ENCODE measurements around the gene MED13.
"Not testable (repeated sequence)": the region's sequence is repeated elsewhere in the genome, so short reads cannot be mapped to it uniquely, and the experiment has no call there.

Gene MED13

DNA sequence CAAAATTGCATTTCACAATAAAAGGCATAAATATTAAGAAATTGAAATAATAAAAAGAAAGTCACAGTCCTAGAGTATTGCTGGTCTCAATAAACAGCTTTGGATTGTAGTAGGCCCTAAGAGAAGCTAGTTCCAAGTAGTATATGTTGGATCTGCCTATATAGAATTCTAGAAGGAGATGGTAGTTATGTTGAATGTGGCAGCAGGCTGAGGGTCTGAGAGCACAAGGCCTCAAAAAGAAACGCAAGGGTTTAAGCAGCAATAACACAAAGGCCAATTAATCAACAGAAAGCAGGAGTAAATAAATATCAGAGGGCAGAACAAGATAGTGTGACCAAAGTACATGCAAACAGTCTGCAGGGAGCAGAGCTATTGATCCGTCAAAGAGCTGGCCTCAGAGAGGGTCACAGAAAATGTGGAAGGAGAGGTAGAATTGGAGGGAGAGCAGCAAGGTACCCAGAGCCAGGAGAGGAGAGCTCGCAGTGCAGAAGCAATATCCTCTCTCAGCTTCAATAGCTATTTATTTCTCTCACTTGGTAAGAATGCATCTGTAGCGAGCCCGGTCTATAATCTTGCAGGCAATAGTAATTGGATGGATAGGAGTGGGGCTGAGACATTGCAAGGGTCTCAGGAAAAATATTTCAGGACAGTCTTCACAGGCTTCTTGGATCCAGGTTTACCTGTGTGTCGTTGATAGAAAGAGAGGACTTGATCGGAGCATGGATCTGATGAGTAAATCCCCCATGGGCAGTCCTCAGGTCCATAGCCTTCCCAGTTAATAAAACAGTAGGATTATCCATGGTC lies 25.1 kb upstream of the MED13 start:
- no peak for DNase-seq (ENCODE audit: low spot score)

DNA sequence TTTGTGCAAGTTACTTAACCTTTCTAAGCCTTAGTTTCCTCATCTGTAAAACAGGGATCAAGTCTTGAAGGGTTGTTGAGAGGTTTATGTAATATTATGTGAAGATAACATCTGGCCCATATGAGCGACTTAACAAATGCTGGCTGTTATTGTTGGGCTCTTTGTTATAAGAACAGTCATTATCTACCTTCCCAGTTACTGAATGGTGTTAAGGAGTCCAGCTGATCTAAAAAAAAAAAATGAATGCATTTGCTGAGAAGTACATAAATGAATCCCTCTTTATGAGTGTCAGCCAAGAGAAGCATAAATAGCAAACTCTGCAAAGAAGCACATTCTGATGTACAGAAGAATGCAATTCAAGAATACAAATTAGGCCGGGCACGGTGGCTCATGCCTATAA lies 24.3 kb upstream of the MED13 start:
- no peak for DNase-seq (ENCODE audit: low spot score)

DNA sequence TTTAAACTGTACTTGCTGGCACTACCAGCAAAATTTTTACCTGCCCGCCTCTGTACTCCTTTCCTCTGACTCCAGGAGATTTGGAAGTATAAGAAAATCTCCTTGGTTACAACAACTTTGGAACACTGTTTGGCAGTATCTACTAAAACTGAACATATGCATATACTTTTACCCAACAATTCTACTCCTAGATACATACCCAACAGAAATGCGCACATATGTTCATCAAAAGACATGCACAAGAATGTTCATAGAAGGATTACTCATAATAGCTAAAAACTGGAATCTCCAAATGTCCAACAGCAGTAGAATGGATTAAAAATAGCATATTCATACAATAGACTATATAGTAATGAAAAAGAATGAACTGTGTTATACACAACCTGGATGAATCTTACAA lies 21.7 kb upstream of the MED13 start:
- DNase-seq (ENCODE audit: low spot score), result no peak

DNA sequence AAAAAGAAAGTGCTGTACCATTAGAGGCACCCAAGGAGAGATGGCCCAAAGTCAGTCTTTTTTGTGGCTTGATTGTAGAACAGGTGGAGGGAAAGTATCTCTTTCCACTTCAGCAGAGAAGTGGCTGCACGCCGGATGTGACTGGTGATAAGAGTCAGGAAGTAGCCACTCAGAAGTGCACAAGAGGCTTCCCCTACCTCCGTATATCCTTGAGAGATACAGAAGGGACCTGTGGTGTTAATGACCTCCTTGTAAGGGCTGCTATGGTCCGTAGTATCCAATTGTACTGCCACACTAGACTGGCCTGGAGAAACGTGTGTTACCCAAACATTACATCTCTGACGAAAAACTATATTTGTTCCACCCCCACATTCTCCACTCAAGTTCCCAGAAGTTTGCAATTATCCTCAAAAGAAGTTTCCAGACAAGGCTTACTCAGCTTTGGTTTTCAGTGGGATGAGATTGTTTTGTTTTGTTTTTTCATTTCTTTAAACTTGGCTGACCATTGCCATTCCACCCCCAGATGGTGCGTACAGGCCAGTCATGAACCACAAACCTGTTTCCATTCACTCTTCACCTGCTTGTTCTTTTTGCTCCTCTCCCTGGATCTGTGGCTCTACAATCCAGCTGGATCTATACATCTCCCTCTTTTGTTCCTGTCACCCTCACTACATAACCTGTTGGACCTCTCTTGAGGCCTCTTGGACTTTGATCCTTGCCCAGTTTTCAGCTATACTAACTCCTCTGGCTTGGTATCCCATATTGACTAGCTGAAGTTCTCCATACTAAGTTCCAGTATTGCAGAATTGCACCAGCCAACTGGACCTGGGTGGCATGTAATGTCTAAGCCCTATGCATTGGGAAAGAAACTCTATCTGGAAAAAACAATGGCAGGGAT lies 20.7 kb upstream of the MED13 start:
- DNase-seq (ENCODE audit: low spot score), result no peak

DNA sequence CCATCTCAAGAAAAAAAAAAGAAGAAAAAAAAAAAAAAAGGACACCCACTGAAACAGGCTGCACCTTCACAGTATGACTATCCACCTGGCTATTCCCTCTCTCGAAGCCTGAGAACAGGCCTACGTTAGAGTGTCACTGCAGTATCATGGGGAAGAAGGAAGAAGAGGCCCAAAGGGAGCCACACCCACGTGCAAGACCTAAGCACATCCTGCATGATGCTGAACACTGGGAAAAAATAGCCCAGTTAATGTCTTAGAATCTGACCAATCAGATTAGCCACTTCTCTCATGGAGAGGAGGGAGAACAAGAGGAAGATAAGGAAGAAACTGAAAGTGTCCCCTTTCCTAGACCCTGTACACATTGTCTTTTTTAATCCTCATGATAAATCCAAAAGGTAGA lies 19.5 kb upstream of the MED13 start:
- no peak for DNase-seq (ENCODE audit: low spot score)

DNA sequence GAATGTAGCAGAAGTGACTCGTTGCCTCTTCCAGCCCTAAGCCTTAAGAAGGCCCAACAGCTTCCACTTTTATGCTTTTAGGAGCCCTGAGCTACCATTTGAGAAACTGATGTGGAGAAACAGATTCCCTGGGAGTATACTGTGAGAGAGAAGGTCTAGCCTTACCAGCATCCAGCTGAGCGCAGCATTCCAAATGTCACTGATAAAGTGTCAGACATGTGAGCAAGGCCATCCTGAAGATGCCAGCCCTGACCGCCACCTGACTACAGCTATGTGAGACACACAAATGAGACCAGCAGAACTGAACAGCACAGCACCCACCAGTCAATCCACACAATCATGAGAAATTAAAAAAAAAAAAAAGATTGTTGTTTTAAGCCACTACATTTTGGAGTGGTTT lies 18.6 kb upstream of the MED13 start:
- no peak for DNase-seq (ENCODE audit: low spot score)

DNA sequence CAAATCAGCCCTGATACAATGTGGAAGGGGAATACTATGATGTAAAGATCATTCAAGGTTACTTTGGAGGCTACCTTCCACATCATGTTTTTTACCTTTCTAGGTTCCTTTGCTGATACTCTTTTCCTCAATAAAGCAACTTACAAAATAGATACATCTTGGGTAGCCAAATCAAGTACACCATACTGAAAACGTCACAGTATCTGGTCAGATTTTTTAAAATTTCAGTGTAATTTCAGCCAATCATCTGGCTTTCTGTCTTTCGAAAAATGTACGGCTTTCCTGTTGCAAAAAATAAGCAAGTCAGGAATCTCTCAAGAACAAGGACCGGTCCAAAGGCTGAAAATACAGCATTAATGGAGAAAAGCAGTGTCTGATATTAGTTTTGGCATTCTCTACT lies 15.6 kb upstream of the MED13 start:
- DNase-seq (ENCODE audit: low spot score), result no peak

DNA sequence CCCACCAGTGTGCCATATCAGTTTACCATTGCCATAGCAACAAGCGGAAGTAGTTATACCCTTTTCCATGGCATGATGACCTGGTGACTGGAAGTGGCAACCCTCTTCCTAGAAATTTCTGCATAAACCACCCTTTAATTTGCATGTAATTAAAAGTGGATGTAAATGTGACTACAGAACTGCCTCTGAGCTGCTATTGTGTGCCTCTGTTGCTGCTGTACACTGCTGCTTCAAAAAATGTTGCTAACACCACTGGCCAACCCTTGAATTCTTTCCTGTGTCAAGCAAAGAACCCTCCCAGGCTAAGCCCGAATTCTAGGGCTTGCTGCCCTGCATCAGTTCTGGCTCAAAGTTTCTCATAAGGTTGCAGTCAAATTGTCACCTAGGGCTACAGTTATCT lies 12.9 kb upstream of the MED13 start:
- DNase-seq (ENCODE audit: low spot score), result no peak

DNA sequence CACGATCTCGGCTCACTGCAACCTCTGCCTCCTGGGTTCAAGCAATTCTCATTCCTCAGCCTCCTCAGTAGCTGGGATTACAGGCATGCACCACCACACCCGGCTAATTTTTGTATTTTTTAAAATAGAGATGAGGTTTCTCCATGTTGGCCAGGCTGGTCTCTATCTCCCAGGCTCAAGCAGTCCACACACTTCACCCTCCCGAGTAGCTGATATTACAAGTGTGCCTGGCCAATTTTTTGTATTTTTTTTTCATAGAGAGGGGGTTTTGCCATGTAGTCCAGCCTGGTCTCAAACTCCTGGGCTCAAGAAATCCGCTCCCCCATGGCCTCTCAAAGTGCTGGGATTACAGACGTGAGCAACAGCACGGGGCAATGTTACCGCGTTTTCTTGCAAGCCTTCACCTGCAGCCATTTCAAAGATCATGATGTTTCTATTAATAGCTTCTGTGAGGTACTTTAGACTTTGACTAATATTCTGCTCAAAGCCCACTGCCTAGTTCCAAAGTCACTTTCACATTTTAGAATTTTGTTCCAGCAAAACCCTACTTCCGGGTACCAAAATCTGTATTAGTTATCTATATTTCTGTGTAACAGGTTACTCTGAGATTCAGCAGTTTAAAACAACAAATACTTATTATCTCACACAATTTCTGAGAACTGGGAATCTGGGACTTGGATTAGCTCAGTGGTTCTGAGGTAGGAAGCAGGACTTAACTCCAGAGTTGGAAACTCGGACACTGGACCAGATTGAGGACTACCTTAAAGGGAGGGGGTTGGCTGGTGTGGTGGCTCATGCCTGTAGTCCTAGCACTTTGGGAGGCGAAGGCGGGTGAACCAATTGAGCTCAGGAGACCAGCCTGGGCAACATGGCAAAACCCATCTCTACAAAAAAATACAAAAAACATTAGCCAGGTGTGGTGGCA lies 12.0 kb upstream of the MED13 start:
- no peak for DNase-seq (ENCODE audit: low spot score)

DNA sequence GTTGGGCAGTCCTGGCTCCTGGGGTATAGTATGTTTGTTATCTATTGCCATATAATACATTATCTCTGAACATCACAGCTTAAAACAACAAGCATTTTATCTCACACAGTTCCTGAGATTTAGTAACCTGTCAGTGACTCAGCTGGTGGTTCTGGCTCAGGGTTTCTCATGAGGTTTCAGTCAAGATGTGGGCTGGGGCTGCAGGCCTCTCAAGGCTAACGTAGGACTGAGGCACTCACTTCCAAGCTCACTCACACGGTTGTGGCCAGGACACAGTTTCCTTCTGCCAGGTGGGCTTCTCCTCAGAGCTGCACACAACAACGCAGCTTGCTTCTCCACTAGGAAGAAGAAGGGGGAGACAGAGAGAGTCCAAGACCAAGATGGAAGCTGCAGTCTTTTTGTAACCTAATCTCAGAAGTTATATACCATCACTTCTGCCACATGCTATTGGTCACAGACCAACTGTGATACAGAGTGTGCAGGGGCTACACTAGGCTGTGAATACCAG lies 10.3 kb upstream of the MED13 start:
- no peak for DNase-seq (ENCODE audit: low spot score)

DNA sequence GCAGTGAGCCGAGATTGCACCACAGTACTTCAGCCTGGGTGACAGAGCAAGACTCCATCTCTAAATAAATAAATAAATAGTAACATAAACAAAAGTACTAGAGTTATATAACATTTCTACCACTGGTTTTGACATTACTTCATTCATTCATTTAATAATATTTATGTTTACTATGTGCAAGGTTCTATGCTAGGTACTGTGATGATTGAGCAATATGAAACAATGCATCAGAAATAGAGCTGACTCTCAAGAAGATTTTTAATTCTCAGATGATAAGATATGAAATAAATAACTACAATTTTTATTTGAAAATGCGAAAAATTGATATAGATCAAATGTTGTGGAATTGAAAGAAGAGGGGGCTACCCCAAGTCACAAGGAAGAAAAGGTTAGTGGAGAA lies 8.9 kb upstream of the MED13 start:
- DNase-seq (ENCODE audit: low spot score), result no peak

DNA sequence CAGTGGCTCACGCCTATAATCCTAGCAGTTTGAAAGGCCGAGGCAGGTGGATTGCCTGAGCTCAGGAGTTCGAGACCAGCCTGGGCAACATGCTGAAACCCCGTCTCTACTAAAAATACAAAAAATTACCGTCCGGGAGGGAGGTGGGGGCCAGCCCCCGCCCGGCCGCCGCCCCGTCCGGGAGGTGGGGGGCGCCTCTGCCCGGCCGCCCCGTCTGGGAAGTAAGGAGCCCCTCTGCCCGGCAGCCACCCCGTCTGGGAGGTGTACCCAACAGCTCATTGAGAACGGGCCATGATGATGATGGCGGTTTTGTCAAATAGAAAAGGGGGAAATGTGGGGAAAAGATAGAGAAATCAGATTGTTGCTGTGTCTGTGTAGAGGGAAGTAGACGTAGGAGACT lies 7.8 kb upstream of the MED13 start:
- not testable (repeated sequence) for DNase-seq (ENCODE audit: low spot score)

DNA sequence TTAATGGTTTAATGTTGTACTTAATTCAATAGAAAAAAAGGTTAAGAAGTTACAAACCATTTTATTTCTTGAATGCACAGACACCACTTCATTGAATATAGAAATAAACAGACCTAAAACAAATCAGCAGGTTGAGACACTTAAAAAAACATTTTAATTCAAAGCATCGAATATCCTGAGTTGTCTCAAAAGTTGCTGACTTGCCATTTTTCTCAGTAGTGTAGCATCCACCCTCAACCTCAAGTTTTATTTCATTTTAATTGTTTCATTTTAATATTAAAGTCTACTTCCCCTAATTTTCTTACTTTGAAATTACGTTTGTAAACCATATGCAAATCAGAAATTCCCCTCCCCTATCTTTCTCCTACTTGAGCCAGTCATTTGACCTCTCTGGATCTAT lies 5.8 kb upstream of the MED13 start:
- DNase-seq (ENCODE audit: low spot score), result no peak

DNA sequence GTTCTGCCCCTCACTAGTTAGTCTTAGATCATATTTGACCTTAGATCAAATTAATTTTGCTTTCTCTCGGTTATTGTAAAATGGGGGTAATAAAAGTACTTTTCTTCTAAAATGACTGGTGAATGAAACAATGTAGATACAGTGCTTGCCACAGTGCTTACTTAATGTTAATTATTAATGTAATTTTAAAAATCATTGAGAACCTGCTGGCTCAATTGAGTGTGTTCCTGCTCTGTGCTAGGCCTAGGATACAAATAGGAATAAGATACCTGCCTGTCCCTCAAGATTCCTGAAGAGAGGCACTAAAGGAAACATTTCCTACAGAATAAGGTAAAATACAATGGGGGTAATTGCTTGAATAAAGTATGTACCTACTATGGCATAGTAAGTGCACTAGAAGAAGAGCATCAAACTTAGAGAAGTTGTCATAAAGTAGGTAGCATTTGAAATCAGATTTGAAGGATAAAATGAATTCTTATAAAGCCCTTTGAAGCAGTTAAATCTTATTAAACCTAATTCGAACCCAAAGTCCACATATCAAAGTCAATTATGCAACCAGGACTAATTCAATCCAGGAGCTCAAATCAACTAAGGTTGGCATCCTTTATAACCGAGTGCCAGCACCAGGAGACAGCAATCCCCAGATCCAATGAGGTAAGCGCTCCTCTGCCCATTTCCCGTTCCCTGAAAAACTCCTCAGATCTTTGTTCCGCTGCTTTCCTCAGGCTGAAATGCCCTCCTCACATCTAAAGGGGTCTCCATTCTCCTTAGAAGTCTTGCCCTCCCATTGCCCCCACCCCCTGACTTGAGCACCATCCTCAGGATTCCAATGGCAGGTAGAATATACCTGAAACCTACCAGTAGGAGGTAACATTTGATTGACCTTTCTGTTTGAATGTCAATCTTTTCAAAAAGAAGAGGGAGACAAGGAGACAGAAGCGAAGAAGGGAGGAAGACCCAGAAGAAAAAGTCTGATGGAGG lies 2.4 kb upstream of the MED13 start:
- no peak for DNase-seq (ENCODE audit: low spot score)

DNA sequence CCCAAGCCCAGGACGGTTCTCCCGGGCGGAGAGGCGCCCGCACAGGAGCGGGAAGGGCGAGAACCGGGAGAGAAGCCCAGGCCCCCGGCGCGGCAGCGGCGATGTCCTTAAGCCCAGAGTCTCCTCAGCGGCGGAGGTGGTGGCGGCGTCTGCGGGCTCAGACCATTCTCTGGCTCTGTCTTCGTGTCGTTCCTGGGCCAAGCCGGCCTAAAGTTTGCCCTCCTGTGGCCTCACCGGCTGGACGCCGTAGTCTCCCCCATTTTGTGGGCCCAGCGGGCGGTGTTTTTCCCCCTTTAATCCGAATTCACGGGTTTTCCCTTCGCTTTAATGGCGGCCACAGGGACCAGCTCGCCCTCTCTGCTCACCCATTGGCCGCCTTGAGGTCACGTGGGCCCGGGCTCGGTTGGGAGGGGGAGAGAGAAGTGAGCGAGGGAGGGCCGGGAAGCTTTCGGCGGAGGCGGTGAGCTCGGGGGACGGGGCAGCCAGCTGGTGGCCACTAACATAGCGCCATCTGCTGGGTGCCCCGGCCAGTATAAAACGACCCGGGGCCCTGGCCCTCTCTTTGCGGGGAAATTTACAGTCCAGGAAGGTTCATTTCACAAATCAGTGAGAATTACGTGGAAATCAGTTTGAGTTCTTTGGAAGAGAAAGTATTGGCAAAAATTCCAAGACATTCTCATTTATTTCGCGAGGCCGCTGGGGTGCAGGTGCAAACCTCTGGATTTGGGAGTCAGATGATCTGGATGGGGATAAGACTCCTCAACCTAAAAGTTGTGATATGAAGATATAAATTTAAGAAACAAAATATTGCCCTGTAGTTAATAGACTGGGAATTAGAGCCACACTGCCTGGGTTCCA lies 762 bp upstream of the MED13 start:
- DNase-seq (ENCODE audit: low spot score), result peak; percentile 98

DNA sequence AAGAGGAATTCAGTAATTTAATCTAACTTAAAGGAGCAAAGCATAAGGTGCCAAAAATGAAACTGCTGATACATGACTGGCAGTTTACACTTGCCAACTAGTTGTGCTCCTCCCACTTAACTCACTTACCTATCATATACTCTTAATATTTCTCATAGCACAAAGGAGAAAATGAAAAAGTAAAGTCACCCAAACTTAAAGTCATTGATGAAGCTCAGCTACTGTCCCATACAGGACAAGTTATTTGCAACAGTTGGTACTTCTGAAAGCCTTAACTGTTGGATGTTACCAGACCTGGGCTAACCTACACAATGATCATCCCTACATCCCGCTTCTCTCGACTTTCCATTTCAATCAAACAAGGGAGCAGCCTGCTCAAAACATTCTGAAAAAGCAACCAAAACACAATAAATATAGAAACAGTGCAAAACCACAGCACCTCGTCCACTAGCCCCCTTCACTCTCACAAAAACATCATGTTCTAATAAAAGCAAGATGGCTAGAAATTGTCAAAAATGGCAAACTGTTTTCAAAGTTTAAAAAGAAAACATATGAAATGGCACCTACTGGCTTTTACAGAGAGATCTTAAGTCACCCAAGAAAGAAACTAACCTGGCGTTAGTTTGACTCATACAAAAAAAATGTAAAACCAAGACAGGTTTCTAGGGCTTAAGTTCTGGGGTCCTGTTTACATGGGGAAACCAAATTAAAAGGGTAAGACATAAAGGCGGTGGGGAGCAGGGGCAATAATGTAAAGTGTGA lies 868 bp downstream of the MED13 start:
- peak; percentile 33 for DNase-seq (ENCODE audit: low spot score)

DNA sequence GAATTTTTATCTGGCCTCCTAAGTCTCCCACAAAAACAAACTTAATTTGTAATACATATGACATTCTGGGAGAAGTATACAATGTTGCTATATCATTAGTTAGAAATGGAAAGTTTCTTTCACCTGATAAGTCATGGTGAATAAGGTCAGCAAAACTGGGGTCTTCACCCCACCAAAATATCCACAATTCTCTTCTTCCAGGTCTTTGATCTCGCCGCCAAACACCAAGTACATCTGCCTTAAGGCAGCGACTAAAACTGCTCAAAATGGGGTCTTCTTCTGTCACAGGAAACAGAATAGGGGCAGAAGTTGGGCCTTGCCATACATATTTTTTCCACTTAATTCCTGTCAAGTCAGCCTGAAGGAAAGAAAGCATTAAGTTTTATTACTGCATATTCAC lies 2.1 kb downstream of the MED13 start:
- DNase-seq (ENCODE audit: low spot score), result no peak

DNA sequence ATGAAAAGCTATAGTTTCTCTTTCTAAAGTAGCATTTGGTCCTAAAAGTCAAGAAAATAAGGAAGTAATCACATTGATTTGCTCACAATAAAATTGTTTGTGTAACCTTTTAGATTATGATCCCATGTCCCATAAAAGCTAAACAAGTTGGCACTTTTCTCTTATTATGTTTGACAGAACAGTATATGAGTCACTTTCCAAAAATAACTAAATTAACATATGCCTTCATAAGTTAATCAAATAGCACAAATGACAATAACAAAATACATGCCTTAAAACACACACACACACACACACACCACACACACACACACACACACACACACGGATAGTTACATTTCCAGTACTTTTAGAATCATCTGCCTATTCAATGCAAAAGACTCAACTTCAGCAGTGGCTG lies 2.8 kb downstream of the MED13 start:
- DNase-seq (ENCODE audit: low spot score), result no peak

DNA sequence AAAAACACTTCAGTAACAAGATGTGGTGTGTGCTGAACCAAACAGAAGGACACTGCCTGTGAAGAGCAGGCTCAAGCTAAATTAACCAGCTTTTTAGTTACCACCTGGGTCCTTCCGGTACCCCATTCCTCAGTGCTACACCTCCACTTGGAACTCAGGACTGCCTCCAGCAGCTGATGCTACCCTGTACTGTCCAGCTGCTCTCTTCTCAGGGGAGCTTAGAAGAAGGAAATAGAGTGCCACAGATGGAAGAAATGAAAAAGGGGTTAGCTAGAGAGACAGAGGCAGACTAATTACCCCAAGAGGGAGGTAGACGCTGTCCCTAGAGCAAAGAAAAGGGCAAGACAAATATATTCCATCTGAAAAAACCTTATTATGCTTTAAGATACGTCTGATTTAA lies 5.7 kb downstream of the MED13 start:
- DNase-seq (ENCODE audit: low spot score), result no peak

All from CD4-positive, alpha-beta T cell treated with Interleukin-6 at 100 ng/mL for 8 hours (primary cell).